SU-DHL-6 (cell line): Measurements from ENCODE around the gene MYO1D.

Experiments used
- CTCF ChIP-seq: fragments of 200-600 bp; sonication (generic); IDR thresholded peaks from one replicate; pipeline ENCODE4 v1.5.1; 2017; ENCODE audit warnings: antibody characterized with exemption, mild to moderate bottlenecking, low read length, moderate library complexity; ENCODE audit not compliant: insufficient read depth, poor library complexity, severe bottlenecking
- EZH2phosphoT487 ChIP-seq: fragments of 200-600 bp; sonication (generic), shearing (Covaris generic); conservative IDR thresholded peaks from 2 replicates; pipeline ENCODE4 v1.6.1; 2018; ENCODE audit warnings: mild to moderate bottlenecking, antibody characterized with exemption, low read length, moderate library complexity, mixed read lengths

- TF ChIP-seq CTCF (no peak), EZH2phosphoT487 (no peak)
These were observed 1.3 kb upstream of the MYO1D start for GRCh38 chr17:32878211-32878610.
